K562 (cell line): ENCODE results near the gene TCHP. TPM values are rescaled to one million over a fixed set of nuclear protein-coding genes. Genes with fewer than 3 reads are reported as not detected.

Experiments used
- MGA ChIP-seq: fragments of 450-650 bp; IDR thresholded peaks from 2 replicates; pipeline ENCODE4 v1.6.1; 2016; ENCODE audit warnings: mild to moderate bottlenecking, moderate library complexity
- PATZ1 ChIP-seq: fragments of 250-450 bp; sonication (Bioruptor Pico); IDR thresholded peaks from 2 replicates; pipeline ENCODE4 v1.5.0; 2020; ENCODE audit warnings: mild to moderate bottlenecking, borderline replicate concordance
- polyA plus RNA-seq, 8 experiments: library from polyadenylated mRNA; depleted of rRNA in 4 of 8; stranded (reverse) in 5 of 8; unstranded in 3 of 8; fragments of >200 nt; fragmentation: Nextera tagmentation in 2 of 8; fragmentation: Illumina TruSeq in 1 of 8; extraction: Ambion mirVana in 2 of 8; extraction: Trizol in 1 of 8; gene quantifications; 2 replicates each; pipeline versions ENCODE4 v1.2.1 to v1.2.3, GENCODE V29; 2011 to 2014; ENCODE audit warnings: inconsistent platforms in 1 of 8, missing spikeins in 1 of 8
- total RNA-seq, 7 experiments: library from RNA; depleted of rRNA in 6 of 7; stranded (reverse); fragments of >200 nt in 6 of 7; fragmentation: Illumina TruSeq in 2 of 7; extraction: Trizol in 2 of 7; gene quantifications; 2 replicates each; pipeline versions ENCODE4 v1.2.1 to v1.2.3, GENCODE V29; 2011 to 2021; ENCODE audit warnings: low replicate concordance in 1 of 7

TCHP gene
- total and polyA plus RNA-seq, 9 of the 15 experiments (the other 6 are each of a cell fraction or from before 2014, with no cell fraction given) = 3.4 to 30.4 (median 19.7) TPM

- no peak for TF ChIP-seq MGA
- no peak for TF ChIP-seq PATZ1
- TF ChIP-seq, all 486 proteins: peak for 3
These were observed 34.0 kb downstream of the TCHP start (continued) for GRCh38 chr12:109934026-109934425.
